ENCODE data around the gene HS3ST6.

DNA sequence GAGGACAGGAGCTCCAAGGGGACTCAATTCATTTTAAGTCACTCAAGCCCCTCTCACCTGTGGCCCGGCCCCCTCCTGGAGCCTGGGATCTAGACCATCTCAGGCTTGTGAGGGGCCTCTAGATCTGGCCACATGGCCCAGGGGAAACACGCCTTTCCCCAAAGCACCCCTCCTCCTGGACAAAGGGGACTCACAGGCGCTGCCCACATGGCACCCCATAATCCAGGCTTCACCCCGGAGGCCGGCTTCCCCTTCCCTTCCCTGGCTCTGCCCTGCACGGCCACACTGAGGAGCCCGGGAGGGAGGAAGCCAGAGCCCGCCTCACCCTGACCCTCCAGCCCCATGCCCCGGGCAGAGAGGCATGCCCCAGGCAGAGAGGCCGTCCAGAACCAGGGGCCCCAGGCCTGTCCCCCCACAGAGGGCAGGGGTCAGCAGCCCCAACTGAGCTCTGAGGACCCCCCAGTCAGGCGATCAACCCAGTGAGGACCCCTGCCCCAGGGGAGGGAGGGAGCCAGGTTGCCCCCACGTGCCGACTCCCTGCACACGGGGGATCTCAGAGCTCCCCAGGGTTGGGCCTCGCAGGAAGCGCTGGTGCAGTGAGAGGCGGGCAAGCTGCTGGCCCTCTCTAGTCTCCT, 10.9 kb downstream of the HS3ST6 start:
- TF ChIP-seq, protein P1, sequence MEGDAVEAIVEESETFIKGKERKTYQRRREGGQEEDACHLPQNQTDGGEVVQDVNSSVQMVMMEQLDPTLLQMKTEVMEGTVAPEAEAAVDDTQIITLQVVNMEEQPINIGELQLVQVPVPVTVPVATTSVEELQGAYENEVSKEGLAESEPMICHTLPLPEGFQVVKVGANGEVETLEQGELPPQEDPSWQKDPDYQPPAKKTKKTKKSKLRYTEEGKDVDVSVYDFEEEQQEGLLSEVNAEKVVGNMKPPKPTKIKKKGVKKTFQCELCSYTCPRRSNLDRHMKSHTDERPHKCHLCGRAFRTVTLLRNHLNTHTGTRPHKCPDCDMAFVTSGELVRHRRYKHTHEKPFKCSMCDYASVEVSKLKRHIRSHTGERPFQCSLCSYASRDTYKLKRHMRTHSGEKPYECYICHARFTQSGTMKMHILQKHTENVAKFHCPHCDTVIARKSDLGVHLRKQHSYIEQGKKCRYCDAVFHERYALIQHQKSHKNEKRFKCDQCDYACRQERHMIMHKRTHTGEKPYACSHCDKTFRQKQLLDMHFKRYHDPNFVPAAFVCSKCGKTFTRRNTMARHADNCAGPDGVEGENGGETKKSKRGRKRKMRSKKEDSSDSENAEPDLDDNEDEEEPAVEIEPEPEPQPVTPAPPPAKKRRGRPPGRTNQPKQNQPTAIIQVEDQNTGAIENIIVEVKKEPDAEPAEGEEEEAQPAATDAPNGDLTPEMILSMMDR (IDR thresholded peaks at IDR 0.05): no peak
- TF ChIP-seq POLR2A (IDR thresholded peaks at IDR 0.05): no peak
